Inflammatory macrophage (primary cell): Measurements from ENCODE around the gene ACAA1.
"Not testable (repeated sequence)": the region's sequence is repeated elsewhere in the genome, so short reads cannot be mapped to it uniquely, and the experiment has no call there.

Experiments used
- DNase-seq, 2 donors: peaks; one replicate each; pipeline ENCODE4 v3.0.0-alpha.2; 2020 to 2022

ACAA1 gene

GRCh38 chr3:38134517-38135143, 2.3 kb downstream of the ACAA1 start:
- DNase-seq, result not testable (repeated sequence)

- no peak for DNase-seq
Observed at GRCh38 chr3:38133557-38134405, 3.1 kb downstream of the ACAA1 start.

GRCh38 chr3:38133209-38133556, 3.7 kb downstream of the ACAA1 start:
- no peak for DNase-seq

- DNase-seq, result peak; percentile 33 to 42
Observed at GRCh38 chr3:38131621-38132369, 5.1 kb downstream of the ACAA1 start.

GRCh38 chr3:38130631-38131065, 6.3 kb downstream of the ACAA1 start:
- no peak for DNase-seq

GRCh38 chr3:38129058-38129457, 7.9 kb downstream of the ACAA1 start:
- no peak for DNase-seq

GRCh38 chr3:38128303-38128655, 8.6 kb downstream of the ACAA1 start:
- DNase-seq, result no peak

GRCh38 chr3:38127611-38128302, 9.2 kb downstream of the ACAA1 start:
- peak in 1 of 2 donors; percentile 23 for DNase-seq

- DNase-seq, result no peak
Observed at GRCh38 chr3:38126121-38126892, 10.6 kb downstream of the ACAA1 start.

GRCh38 chr3:38125305-38126120, 11.4 kb downstream of the ACAA1 start:
- DNase-seq, result no peak

- DNase-seq, result no peak
Observed at GRCh38 chr3:38124324-38125122, 12.4 kb downstream of the ACAA1 start.

GRCh38 chr3:38122712-38123290, 14.1 kb downstream of the ACAA1 start:
- DNase-seq, result no peak

GRCh38 chr3:38121832-38122461, 15.0 kb downstream of the ACAA1 start:
- DNase-seq, result no peak

GRCh38 chr3:38121451-38121831, 15.5 kb downstream of the ACAA1 start:
- no peak for DNase-seq

GRCh38 chr3:38120693-38121450, 16.1 kb downstream of the ACAA1 start:
- DNase-seq, result no peak

- no peak for DNase-seq
Observed at GRCh38 chr3:38119821-38120692, 16.9 kb downstream of the ACAA1 start.

- DNase-seq, result no peak
Observed at GRCh38 chr3:38119248-38119544, 17.7 kb downstream of the ACAA1 start.
